HG03045 (cell line): ENCODE data around the gene IPO13.

Experiments used
- ATAC-seq: cut with Tn5 transposase; IDR thresholded peaks from one replicate; pipeline ENCODE4 v1.9.1; 2021; ENCODE audit warnings: mild to moderate bottlenecking, moderate library complexity; ENCODE audit not compliant: unreplicated experiment

The IPO13 gene

DNA sequence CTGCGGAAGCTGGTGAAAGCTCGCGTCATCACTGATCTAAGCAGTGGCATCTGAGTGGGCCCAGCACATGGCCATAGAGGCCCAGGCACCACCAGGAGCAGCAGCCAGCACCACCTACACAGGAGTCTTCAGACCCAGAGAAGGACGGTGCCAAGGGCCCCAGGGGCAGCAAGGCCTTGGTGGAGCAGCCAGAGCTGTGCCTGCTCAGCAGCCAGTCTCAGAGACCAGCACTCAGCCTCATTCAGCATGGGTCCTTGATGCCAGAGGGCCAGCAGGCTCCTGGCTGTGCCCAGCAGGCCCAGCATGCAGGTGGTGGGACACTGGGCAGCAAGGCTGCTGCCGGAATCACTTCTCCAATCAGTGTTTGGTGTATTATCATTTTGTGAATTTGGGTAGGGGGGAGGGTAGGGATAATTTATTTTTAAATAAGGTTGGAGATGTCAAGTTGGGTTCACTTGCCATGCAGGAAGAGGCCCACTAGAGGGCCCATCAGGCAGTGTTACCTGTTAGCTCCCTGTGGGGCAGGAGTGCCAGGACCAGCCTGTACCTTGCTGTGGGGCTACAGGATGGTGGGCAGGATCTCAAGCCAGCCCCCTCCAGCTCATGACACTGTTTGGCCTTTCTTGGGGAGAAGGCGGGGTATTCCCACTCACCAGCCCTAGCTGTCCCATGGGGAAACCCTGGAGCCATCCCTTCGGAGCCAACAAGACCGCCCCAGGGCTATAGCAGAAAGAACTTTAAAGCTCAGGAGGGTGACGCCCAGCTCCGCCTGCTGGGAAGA, 16.4 kb upstream of the IPO13 start:
- no peak for ATAC-seq

DNA sequence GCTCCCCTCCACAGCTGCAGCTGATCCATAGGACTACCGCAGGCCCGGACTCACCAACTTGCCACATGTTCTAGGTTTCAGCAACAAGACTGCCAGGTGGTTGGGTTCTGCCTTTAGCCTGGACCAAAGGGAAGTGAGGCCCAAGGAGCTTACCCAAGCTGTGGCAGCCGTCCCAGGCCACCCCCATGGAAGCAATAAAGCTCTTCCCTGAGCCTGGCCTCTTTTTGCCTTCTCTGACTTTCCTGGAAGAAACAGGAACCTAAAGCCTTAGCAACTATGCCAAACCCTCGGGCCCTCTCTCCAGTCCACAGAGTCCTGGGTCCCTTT, 15.8 kb upstream of the IPO13 start:
- no peak for ATAC-seq

DNA sequence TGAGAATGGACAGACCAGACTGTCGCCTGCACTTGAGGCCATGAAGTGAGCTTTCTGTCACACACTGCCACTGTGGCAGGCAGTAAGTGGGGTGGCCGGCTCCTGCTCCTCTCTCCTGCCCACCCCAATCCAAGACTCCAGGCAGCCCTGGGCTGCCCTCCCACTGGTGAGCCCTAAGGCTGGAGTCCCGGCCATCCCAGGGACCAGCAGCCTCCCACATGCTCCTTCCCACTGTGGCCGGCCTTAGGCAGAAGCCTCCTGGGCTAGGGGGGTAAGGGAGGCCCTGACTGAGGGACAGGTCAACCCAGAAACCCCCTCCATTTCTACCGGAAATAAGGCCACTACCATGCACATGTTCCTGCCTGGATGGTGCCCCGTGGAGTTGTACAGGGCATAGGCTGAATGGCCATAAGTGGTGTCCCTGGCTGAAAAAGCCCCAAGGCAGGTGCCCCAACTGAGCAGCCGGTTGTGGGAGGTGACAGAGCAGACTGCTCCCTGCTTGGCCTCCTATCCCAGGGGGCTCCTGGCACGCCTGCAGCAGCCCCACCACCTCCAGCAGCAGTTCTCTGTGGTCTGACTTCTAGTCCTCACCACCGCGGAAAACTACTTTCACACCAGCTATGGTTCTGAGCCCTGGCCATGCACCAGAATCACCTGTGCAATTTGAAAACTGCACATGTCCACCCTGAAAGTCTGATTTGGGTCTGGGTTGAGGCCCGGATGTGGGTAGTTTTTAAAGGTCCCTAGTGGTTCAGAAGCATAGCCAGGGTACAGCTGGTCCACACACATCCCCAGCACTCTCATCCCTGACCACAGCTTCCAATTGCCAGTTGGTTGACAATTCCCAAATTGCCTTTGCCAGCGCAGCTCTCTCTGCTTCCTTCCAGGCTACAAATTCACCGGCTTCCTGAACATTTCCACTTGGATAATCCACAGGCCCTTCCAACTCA, 14.8 kb upstream of the IPO13 start:
- ATAC-seq = no peak

GRCh38 chr1:43932786-43933385, 13.9 kb upstream of the IPO13 start:
- ATAC-seq = no peak

GRCh38 chr1:43933386-43934100, 13.2 kb upstream of the IPO13 start, which contains the start of gene ARTN:
TSS of gene ARTN (plus strand) at chr1:43933801. CDS start at chr1:43935657, 1,856 bp downstream.
- no peak for ATAC-seq

- ATAC-seq = no peak
Measured at GRCh38 chr1:43934101-43934985, 12.4 kb upstream of the IPO13 start.

DNA sequence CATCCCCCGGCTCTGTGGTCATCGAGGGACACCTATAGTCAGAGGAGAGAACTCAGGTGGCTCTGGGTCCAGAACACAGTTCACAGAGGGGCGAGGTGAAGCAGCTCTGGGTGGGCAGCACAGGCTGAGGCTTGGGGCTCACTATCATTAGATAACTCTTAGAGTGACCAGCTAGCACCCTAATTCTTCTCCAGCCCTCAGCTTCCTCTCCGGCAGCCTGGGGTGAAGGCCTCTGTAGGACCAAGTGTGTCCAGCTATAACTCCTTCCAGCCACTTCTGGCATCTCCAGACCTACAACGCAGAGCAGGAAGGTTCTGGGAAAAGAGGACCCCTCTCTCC, 11.8 kb upstream of the IPO13 start:
- no peak for ATAC-seq

DNA sequence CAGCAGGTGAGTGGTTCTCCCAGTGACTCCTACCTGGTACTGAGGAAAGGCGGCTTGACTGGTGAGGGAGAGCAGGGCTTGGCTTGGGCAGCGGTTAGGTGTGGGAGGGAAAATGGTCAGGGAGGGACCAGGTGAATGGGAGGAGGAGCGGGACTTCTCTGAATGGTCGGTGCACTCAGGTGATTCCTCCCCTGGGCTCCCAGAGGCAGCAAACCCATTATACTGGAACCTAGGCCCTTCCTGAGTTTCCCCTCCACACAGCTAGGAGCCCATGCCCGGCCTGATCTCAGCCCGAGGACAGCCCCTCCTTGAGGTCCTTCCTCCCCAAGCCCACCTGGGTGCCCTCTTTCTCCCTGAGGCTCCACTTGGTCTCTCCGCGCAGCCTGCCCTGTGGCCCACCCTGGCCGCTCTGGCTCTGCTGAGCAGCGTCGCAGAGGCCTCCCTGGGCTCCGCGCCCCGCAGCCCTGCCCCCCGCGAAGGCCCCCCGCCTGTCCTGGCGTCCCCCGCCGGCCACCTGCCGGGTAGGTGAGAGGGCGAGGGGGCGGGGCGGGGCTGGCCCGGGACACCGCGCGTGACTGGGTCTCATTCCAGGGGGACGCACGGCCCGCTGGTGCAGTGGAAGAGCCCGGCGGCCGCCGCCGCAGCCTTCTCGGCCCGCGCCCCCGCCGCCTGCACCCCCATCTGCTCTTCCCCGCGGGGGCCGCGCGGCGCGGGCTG, 10.9 kb upstream of the IPO13 start:
- ATAC-seq = no peak

DNA sequence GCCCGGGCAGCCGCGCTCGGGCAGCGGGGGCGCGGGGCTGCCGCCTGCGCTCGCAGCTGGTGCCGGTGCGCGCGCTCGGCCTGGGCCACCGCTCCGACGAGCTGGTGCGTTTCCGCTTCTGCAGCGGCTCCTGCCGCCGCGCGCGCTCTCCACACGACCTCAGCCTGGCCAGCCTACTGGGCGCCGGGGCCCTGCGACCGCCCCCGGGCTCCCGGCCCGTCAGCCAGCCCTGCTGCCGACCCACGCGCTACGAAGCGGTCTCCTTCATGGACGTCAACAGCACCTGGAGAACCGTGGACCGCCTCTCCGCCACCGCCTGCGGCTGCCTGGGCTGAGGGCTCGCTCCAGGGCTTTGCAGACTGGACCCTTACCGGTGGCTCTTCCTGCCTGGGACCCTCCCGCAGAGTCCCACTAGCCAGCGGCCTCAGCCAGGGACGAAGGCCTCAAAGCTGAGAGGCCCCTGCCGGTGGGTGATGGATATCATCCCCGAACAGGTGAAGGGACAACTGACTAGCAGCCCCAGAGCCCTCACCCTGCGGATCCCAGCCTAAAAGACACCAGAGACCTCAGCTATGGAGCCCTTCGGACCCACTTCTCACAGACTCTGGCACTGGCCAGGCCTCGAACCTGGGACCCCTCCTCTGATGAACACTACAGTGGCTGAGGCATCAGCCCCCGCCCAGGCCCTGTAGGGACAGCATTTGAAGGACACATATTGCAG, 10.2 kb upstream of the IPO13 start:
- no peak for ATAC-seq

GRCh38 chr1:43937179-43937865, 9.4 kb upstream of the IPO13 start:
- no peak for ATAC-seq

DNA sequence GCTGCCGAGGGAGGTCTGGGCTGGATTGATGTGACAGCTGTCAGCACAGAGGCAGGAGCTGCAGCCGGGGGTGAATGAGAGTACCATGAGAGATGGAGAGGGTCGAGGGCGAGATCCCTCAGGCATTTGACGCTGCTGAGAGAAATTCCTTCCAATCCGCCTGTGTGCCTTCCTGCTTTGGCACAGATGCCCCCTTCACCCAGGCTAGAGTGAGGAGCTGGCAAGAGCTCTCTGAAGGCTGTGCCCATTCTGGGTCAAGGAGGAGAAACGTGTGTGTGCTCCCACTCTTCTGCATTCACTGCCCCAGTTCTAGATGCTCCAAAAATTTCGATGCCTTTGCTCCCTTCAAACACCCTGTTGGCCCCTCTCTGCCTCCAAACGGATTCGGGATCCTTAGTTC, 8.4 kb upstream of the IPO13 start:
- no peak for ATAC-seq

- ATAC-seq = no peak
Measured at GRCh38 chr1:43938892-43939587, 7.7 kb upstream of the IPO13 start.

GRCh38 chr1:43942411-43942810, 4.3 kb upstream of the IPO13 start:
- no peak for ATAC-seq

DNA sequence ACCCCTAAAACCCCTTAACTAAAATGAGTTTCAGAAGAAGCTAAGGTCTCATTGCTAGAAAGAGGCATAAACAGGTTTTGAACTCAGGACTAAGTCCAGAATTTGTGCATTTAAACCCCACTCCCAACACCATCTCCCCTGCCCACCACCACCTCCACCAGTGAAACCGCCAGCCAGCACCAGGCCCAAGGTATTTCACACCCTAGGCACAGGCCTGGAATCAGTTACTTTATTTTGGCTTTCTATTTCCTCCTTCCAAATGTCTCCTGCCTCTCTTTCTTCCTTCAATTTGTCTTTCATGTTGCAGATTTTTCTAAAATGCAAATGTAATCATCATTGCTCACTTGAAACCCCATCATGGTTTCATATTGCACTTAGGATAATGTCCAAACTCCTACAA, 1.9 kb upstream of the IPO13 start:
- ATAC-seq = no peak

DNA sequence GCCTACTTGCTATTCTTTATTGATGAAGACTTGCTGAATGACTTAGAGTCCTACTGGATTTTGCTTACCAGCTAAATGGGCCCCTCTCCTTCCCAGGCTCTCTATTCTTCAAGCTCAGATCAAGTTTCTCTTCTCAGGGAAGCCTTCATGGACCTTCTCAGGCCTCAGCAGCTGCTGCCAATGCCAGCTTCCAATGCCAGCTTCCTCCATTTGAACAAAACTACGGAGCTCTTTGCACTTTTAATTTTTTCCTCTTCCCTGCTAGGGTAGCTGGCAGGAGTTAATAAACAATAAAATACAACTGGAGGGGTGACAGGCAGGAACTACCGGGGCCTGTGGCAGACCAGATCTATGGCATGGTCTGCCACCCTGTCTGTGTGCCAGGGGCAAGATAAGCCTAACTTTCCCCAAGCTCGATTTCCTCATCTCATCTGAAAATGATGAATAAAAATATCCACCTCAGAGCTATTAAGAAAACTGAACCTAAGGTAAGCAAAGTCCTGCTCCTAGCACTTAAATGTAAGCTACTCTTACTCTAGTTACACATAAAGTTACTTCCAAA, 995 bp upstream of the IPO13 start:
- ATAC-seq = no peak

- peak; percentile 17 for ATAC-seq
Measured at GRCh38 chr1:43947061-43947873, 517 bp downstream of the IPO13 start.
